Panc1 (cell line): ENCODE results near the gene IFI27L2. TPM values are rescaled to one million over a fixed set of nuclear protein-coding genes. Genes with fewer than 3 reads are reported as not detected.

Experiments
- ATAC-seq: fragments of 200-7000 bp; cut with Tn5 transposase; 2 replicates; pipeline ENCODE4 v1.9.1; 2020; ENCODE audit warnings: mild to moderate bottlenecking, moderate library complexity
- BruUV-seq: library from RNA; stranded (reverse); fragments of 400-500 nt; replicated peaks from 2 replicates; lab custom pipeline; 2021; lab: Mats Ljungman, UMichigan
- CTCF ChIA-PET: fragments of 300-600 bp; sonication (Branson Sonifier 250); formaldehyde crosslinking; loops from one replicate; lab custom pipeline; 2022; ENCODE audit warnings: antibody characterized with exemption; lab: Charles Lee
- POLR2A ChIA-PET: fragments of 300-600 bp; sonication (Branson Sonifier 250); formaldehyde crosslinking; loops from one replicate; lab custom pipeline; 2022; ENCODE audit warnings: antibody characterized with exemption; lab: Charles Lee
- DNase-seq: peaks from one replicate; pipeline ENCODE4 v3.0.0-alpha.2; 2010; ENCODE audit warnings: low read depth, low spot score
- H3K27ac ChIP-seq: 2 replicates; pipeline ENCODE4 v1.5.1; 2011; ENCODE audit warnings: mild to moderate bottlenecking, low read length, inconsistent platforms
- H3K27me3 ChIP-seq: fragments of 200-500 bp; sonication (Bioruptor generic); 2 replicates; pipeline ENCODE4 v1.6.0; 2014; ENCODE audit warnings: low read length, inconsistent platforms; ENCODE audit not compliant: control insufficient read depth, insufficient read depth
- H3K36me3 ChIP-seq: fragments of 200-500 bp; sonication (Bioruptor generic); 2 replicates; pipeline ENCODE4 v1.5.1; 2014; ENCODE audit warnings: inconsistent platforms, mild to moderate bottlenecking, low read length, moderate library complexity; ENCODE audit not compliant: control insufficient read depth, insufficient read depth
- H3K4me1 ChIP-seq: 2 replicates; pipeline ENCODE4 v1.5.1; 2011; ENCODE audit warnings: inconsistent platforms, mild to moderate bottlenecking, low read length, moderate library complexity; ENCODE audit not compliant: control insufficient read depth, insufficient read depth
- H3K4me3 ChIP-seq, 2 experiments: 2 replicates each; pipeline ENCODE4 v1.5.1; 2011 to 2012; ENCODE audit warnings: low read depth in 2 of 2, low read length in 2 of 2, mild to moderate bottlenecking in 2 of 2, inconsistent platforms in 1 of 2, moderate library complexity in 1 of 2
- H3K9me3 ChIP-seq: fragments of 200-500 bp; sonication (Bioruptor generic); 2 replicates; pipeline ENCODE4 v1.5.1; 2014; ENCODE audit warnings: low read depth, mild to moderate bottlenecking, inconsistent platforms, low read length, moderate library complexity; ENCODE audit not compliant: control insufficient read depth, insufficient read depth
- CTCF ChIP-seq: fragments of 450-650 bp; IDR thresholded peaks from 2 replicates; pipeline ENCODE4 v1.5.1; 2017; ENCODE audit warnings: mild to moderate bottlenecking
- POLR2AphosphoS5 ChIP-seq: IDR thresholded peaks from 2 replicates; pipeline ENCODE4 v1.6.1; 2012; ENCODE audit warnings: mild to moderate bottlenecking, low read depth, low read length, moderate library complexity
- REST ChIP-seq, 2 experiments: IDR thresholded peaks; 2 replicates each; pipeline ENCODE4 v1.6.1; 2011 to 2012; ENCODE audit warnings: low read depth in 2 of 2, control low read depth in 1 of 2, low read length in 1 of 2, mild to moderate bottlenecking in 1 of 2, moderate library complexity in 1 of 2; ENCODE audit not compliant: insufficient read depth in 1 of 2
- SIN3A ChIP-seq: IDR thresholded peaks from 2 replicates; pipeline ENCODE4 v1.6.1; 2012; ENCODE audit warnings: low read depth, mild to moderate bottlenecking, low read length, moderate library complexity, borderline replicate concordance; ENCODE audit not compliant: insufficient read depth
- TCF7L2 ChIP-seq: IDR thresholded peaks from 2 replicates; pipeline ENCODE4 v1.6.1; 2011; ENCODE audit warnings: mild to moderate bottlenecking, low read depth, low read length, inconsistent platforms
- in situ Hi-C: cut with HindIII; loops from 2 replicates; pipeline ENCODE4 v1.10.0; 2016; ENCODE audit warnings: low sequenced_read_pairs, low pct_unique_long_range_greater_than_20kb
- intact Hi-C: fragments of 100-400 bp; cut with micrococcal nuclease; formaldehyde crosslinking; loops from one replicate; pipeline ENCODE4 v1.10.0; 2022; ENCODE audit not compliant: unreplicated experiment
- total RNA-seq: library from RNA; stranded (reverse); gene quantifications from one replicate; pipeline ENCODE4 v1.2.1, GENCODE V29; 2021; ENCODE audit not compliant: unreplicated experiment

IFI27L2 gene
- total RNA-seq, 1 experiment from 2014 or later, result 13.2 TPM

- intact Hi-C loops, result loop anchor here (5.0 to 10.0 kb wide), 3 partner anchors 50 to 198 kb away; no protein-coding TSS in a partner anchor
- POLR2A ChIA-PET, result no interaction called here
- no peak overlapping the region for H3K4me3 ChIP-seq
- no peak overlapping the region for H3K27ac ChIP-seq
- peak; percentile 52; the same call in 1 of the 2 replicates for ATAC-seq
- BruUV-seq, result no TSS peak
- CTCF ChIA-PET, result interaction anchor here (0.6 to 1.6 kb wide), 5 partner anchors 43 to 467 kb away, joined by 3 to 13 read pairs (median 3); no protein-coding TSS in a partner anchor
- peaks cover 4% of the 10 kb centered on the region for H3K4me1 ChIP-seq
- no peaks in the 10 kb centered on the region for H3K27me3 ChIP-seq
- no peaks in the 10 kb centered on the region for H3K9me3 ChIP-seq
- TF ChIP-seq CTCF (peak; percentile 74; the same call in 1 of the 2 replicates), SIN3A (no peak)
- no peaks in the 10 kb centered on the region for H3K36me3 ChIP-seq
- in situ Hi-C loops, result no loop called here
- no peak for DNase-seq
Measured at GRCh38 chr14:94132285-94132887, 3.0 kb upstream of the IFI27L2 start.

- intact Hi-C loops, result loop anchor here (5.0 to 10.0 kb wide), 3 partner anchors 52 to 195 kb away; no protein-coding TSS in a partner anchor
- TF ChIP-seq SIN3A, result no peak
- POLR2A ChIA-PET, result no interaction called here
Measured at GRCh38 chr14:94129758-94130414, 482 bp upstream of the IFI27L2 start.

GRCh38 chr14:94128216-94128839, 1.1 kb downstream of the IFI27L2 start:
- Histone ChIP-seq H3K4me3 (no peak overlapping the region), H3K4me1 (peaks cover 4% of the 10 kb centered on the region), H3K9me3 (no peaks in the 10 kb centered on the region), H3K27ac (no peak overlapping the region), H3K27me3 (no peaks in the 10 kb centered on the region), H3K36me3 (no peaks in the 10 kb centered on the region)
- ATAC-seq (no peak), DNase-seq (no peak)
- no peak for TF ChIP-seq CTCF
- no peak for TF ChIP-seq POLR2AphosphoS5
- no peak for TF ChIP-seq SIN3A
- TF ChIP-seq REST (IDR thresholded peaks at IDR 0.05; ENCODE audit: insufficient read depth in 1 of 2, low read depth in 2 of 2, low read length in 1 of 2), result no peak
- TF ChIP-seq TCF7L2, result no peak
- ChIA-PET POLR2A (interaction anchor here (0.5 kb wide), 1 partner anchor 56 kb away, joined by 3 read pairs; no protein-coding TSS in a partner anchor), CTCF (interaction anchor here (0.6 kb wide), 2 partner anchors 90 to 93 kb away, joined by 3 to 4 read pairs; no protein-coding TSS in a partner anchor)
- in situ Hi-C loops, result no loop called here
- BruUV-seq, result no TSS peak
- intact Hi-C loops, result no loop called here

More at GRCh38 chr14:94129758-94130414, 482 bp upstream of the IFI27L2 start:
- BruUV-seq, result no TSS peak
- Histone ChIP-seq H3K9me3 (no peaks in the 10 kb centered on the region), H3K36me3 (no peaks in the 10 kb centered on the region), H3K27ac (no peak overlapping the region), H3K27me3 (no peaks in the 10 kb centered on the region), H3K4me3 (peak overlapping the region; percentile 47 to 68), H3K4me1 (peaks cover 4% of the 10 kb centered on the region)
- CTCF ChIA-PET, result interaction anchor here (0.5 to 0.6 kb wide), 2 partner anchors 26 to 62 kb away, joined by 3 to 4 read pairs; no protein-coding TSS in a partner anchor
- ATAC-seq (no peak), DNase-seq (no peak)
- in situ Hi-C loops, result no loop called here
